ENCODE data around the gene CRYBG3. TPM values are rescaled to one million over a fixed set of nuclear protein-coding genes. Genes with fewer than 3 reads are reported as not detected.

The CRYBG3 gene
- total RNA-seq, 4 donors from 2014 or later, result 43.1 to 62.6 (median 46.1) TPM

DNA sequence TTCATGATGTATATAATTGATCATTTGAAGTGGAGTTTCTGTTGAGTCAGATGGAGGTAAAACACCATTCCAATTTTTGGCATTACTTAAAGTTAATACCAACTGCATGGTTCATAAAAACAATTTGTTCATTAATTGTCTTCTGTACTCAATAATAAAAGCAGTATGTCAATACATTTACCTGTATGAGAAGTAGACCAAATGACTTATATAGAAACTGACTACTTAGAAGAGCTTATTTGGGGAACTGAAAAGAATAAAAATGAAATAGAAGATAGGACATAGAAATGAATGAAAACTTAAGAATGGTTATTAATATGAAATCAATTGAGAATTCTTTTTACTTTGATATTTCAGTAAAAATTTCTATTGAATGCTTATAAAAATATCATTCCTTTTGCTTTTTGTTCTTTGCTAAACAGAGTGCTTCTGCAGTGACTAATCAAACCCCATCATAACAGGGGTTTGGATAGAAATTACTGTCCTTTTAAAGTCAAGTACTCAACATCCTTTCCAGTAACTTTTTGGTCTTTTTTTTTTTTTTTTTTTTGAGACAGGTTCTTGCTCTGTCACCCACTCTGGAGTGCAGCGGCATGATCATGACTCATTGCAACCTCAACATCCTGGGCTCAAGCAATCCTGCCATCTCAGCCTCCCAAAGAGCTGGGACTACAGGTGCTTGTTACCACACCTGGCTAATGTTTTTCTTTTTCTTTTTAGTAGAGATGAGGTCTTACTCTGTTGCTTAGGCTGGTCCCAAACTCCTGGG is 6.5 kb upstream of the CRYBG3 start:
- TF ChIP-seq CTCF (IDR thresholded peaks at IDR 0.05), result no peak
- DNase-seq (ENCODE audit: low spot score) (no peak), ATAC-seq (ENCODE audit: low FRiP score) (no peak)

DNA sequence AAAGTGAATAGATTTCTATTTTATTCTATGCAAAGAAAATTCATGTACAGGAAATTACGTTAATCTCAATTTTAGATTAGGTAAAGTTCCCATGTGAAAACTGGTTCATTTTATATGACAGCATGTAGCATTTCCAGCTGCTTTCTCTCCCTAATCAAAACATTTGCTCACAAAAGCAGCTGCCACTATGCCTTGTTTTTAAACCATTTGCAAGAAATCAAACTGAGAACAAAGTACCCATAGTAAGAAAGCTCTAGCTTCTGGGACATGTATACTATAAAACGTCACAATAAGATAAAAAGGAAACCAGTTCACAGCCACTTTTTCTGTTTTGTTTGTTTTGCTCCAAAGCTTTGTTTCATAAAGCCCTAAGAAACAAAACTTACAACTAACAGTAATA is 5.0 kb upstream of the CRYBG3 start:
- ATAC-seq (ENCODE audit: low FRiP score) (no peak), DNase-seq (ENCODE audit: low spot score) (no peak)
- TF ChIP-seq CTCF (IDR thresholded peaks at IDR 0.05), result no peak

DNA sequence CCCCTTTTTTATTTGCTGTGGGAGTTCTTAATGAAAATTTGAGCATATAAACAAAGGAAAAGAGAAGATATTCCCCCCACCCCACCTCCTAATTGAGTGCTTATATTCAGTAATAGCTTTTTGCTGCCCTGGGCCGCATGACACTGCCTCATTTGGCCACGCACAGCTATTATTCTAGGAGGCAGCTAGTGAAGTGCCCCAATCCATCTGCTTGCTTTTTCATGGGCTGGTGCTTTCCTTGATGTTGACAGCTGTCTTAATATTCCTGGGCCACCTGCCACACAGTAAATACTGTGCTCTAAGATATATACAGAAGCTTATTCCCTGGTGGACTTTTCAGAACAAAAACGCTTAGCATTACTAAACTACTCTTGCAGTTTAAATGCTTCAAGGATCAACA is 3.8 kb upstream of the CRYBG3 start:
- ATAC-seq (ENCODE audit: low FRiP score) (no peak), DNase-seq (ENCODE audit: low spot score) (no peak)
- TF ChIP-seq CTCF (IDR thresholded peaks at IDR 0.05), result no peak

DNA sequence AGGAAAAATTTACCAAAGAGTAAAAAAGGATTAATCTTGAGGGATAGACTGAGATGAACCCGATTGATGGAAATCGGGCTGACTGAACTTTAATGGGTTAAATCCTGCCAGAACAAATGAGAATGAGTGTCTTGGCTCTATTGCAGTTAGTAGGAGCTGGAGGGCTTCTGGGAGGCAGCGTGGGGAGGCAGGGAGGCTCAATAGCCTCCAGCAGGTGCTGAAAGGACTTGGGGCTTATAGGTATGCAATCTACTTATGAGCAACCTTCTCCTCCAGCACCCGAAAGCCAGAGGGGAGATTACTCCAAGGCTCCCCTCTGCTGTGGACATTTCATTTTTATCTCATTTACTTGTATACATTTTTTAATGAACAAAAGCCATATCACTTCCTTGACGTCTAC is 1.0 kb upstream of the CRYBG3 start:
- no peak for TF ChIP-seq CTCF (IDR thresholded peaks at IDR 0.05)
- DNase-seq (ENCODE audit: low spot score), result no peak
- ATAC-seq (ENCODE audit: low FRiP score), result no peak

DNA sequence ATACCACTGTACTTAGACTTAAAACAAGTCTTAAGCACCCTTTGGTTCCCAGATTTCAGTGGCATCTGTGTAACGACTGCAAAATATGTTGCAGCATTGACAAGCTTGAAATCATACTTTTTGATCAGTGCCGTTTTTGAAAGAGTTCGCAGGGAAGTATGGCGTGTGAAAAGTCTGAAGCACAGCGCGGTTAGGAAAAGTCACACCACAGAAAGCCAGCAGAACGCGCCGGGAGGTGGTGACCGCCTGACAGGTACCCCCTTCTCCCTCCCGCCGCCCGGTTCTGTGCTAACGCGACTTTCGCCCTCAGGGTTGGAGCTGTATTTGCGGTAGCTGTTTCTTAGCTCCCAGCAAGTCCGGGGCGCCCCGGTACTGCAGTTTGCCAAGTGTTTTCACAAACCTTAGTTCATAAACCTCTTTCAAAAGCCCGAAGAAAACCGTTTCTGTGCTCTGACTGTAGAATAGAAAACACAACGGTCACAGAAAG is 481 bp upstream of the CRYBG3 start:
- TF ChIP-seq CTCF (IDR thresholded peaks at IDR 0.05), result no peak
- no peak for DNase-seq (ENCODE audit: low spot score)
- ATAC-seq (ENCODE audit: low FRiP score), result peak; percentile 50

DNA sequence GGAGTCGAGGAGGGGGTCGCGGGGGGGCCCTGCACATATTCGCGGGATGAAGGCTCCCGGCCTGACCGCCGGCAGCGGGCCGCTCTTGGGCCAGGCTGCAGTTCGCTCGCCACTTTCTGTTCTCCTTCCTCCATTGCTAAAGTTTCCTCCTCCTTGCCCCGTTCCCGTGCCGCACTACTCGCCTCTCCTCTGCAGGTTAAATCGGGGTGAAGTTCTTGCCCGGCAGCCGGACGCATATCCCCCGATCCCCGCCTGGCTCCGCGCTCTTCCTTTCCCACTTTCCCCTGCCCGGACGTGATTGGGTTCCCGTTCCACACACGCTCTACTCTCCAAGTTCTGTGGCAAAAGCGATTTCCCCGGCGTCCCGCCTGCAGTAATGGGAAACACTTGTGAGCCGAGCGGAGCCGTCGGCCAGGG is 556 bp downstream of the CRYBG3 start:
- peak; percentile 27 for DNase-seq (ENCODE audit: low spot score)
- no peak for TF ChIP-seq CTCF (IDR thresholded peaks at IDR 0.05)
- peak; percentile 42 for ATAC-seq (ENCODE audit: low FRiP score)

Measured in omental fat pad (tissue), 4 donors.